ENCODE data around the gene CDH12. TPM values are rescaled to one million over a fixed set of nuclear protein-coding genes. Genes with fewer than 3 reads are reported as not detected.

Gene CDH12
- total and polyA plus RNA-seq, 10 donors: 0.32 TPM; not detected in 9

DNA sequence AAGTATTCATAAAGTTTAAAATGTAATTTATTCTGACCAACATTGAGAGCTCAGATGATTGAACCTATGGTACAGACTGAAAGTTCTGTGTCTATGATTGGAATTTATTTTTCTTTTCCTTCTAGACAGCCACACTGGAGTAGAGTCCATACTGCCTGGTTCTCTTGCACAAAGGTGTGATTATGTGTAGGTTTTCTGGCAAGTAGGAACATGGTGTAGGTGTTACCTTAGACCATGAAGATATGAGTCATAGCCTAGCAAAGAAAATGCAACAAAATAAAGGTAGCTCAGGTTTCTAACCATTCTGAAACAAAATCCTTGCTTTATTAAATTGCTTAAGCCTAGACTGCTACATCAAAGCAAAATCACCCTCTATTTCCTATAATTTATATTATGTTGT is 143.4 kb downstream of the CDH12 start:
- no peaks in the 10 kb centered on the region for H3K9me3 ChIP-seq
- H3K36me3 ChIP-seq: no peaks in the 10 kb centered on the region
- no peak overlapping the region for H3K27ac ChIP-seq
- H3K4me1 ChIP-seq: no peaks in the 10 kb centered on the region
- DNase-seq: no peak
- TF ChIP-seq, protein P1, sequence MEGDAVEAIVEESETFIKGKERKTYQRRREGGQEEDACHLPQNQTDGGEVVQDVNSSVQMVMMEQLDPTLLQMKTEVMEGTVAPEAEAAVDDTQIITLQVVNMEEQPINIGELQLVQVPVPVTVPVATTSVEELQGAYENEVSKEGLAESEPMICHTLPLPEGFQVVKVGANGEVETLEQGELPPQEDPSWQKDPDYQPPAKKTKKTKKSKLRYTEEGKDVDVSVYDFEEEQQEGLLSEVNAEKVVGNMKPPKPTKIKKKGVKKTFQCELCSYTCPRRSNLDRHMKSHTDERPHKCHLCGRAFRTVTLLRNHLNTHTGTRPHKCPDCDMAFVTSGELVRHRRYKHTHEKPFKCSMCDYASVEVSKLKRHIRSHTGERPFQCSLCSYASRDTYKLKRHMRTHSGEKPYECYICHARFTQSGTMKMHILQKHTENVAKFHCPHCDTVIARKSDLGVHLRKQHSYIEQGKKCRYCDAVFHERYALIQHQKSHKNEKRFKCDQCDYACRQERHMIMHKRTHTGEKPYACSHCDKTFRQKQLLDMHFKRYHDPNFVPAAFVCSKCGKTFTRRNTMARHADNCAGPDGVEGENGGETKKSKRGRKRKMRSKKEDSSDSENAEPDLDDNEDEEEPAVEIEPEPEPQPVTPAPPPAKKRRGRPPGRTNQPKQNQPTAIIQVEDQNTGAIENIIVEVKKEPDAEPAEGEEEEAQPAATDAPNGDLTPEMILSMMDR (IDR thresholded peaks at IDR 0.05 in 8 of 11, conservative IDR thresholded peaks at IDR 0.05 in 3 of 11): no peak
- TF ChIP-seq POLR2A (IDR thresholded peaks at IDR 0.05): no peak
- no peak for TF ChIP-seq POLR2AphosphoS5 (IDR thresholded peaks at IDR 0.05)
- no peaks in the 10 kb centered on the region for H3K27me3 ChIP-seq (replicated peaks in 1 of 7)
- intact Hi-C loops (cut with DNase I; ENCODE audit: low total_unique reads): no loop called here
- no peak overlapping the region for H3K4me3 ChIP-seq

DNA sequence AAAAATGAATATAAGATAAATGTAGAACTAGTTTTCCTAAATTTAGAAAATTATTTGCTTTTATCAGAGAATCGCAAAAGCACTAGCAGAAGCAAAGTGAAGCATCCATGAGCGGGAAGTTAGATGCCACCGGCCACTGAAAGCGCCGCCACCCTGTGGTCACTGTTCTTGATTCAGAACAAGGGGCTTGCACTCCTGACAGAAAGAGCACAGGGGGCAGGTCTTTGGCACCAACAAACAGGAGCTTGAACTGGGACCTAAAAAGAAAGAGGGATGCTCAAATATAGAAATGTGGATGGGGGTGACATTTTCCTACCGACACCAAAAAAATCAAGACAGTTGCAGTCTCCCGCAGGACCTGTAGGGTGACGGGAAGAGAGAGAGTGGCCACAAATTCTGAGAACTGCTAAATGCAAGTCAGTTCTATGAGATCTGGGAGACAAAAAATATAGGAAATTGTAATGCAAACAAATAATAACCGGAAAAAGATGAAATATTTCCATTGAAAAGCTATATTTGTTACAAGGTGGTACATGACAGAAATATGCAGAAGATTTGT is 144.3 kb downstream of the CDH12 start:
- DNase-seq: no peak

DNA sequence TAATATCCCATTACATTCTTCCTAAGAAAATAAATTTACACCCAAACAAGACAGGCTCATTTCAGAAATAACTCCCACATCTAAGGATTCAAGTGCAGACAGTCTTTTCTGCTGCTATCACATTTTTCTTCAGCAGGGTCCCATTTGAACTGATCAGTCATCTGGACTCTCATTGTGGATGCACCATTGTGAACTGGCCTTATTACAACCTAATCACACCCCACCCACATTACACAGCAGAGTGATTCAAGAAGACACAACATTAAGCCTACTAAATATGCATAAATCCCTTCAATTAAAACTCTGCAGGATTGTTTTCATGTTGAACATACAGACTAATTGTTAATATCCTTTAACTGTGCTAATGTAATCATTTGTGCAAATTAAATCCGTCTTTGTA is 146.2 kb downstream of the CDH12 start:
- no peaks in the 10 kb centered on the region for H3K27me3 ChIP-seq (replicated peaks in 1 of 7)
- H3K9me3 ChIP-seq: no peaks in the 10 kb centered on the region
- no peak overlapping the region for H3K27ac ChIP-seq
- 75 to 86% (median 81%) methylated on average over 1 of the region's 1 CpG for WGBS, 5 donors
- DNase-seq: no peak
- TF ChIP-seq POLR2A (IDR thresholded peaks at IDR 0.05) (no peak), POLR2AphosphoS5 (IDR thresholded peaks at IDR 0.05) (no peak)
- TF ChIP-seq, protein P1 (IDR thresholded peaks at IDR 0.05 in 8 of 11, conservative IDR thresholded peaks at IDR 0.05 in 3 of 11): no peak
- H3K36me3 ChIP-seq: no peaks in the 10 kb centered on the region
- intact Hi-C loops (cut with DNase I; ENCODE audit: low total_unique reads): no loop called here
- no peaks in the 10 kb centered on the region for H3K4me1 ChIP-seq
- H3K4me3 ChIP-seq: no peak overlapping the region

More for the DNA sequence above, 144.3 kb downstream of the CDH12 start:
- TF ChIP-seq POLR2AphosphoS5 (IDR thresholded peaks at IDR 0.05): no peak
- TF ChIP-seq, protein P1 (IDR thresholded peaks at IDR 0.05 in 8 of 11, conservative IDR thresholded peaks at IDR 0.05 in 3 of 11): no peak
- no peak for TF ChIP-seq POLR2A (IDR thresholded peaks at IDR 0.05)
- 79 to 87% (median 84%) methylated on average over 9 of the region's 9 CpGs for WGBS, 5 donors
- intact Hi-C loops (cut with DNase I; ENCODE audit: low total_unique reads): no loop called here
- Histone ChIP-seq H3K4me1 (no peaks in the 10 kb centered on the region), H3K27me3 (replicated peaks in 1 of 7) (no peaks in the 10 kb centered on the region), H3K36me3 (no peaks in the 10 kb centered on the region), H3K9me3 (no peaks in the 10 kb centered on the region), H3K4me3 (no peak overlapping the region), H3K27ac (no peak overlapping the region)

DNA sequence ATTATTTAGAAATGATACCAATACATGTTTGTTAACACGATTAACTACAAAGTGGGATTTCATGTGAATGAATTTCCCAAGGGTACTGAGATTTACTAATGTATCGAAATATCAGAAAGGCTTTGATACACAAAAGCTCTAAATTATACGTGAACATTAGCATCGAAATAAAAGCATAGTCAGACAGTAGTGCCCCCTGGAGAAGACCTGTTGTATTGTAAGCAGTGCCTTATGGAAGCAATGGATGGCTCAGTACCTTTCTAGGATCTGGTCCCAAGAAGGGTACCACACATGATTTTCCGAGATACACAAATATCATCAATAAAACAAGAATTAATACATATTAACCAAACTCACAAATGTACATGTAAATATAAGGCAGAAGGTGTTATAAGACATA is 153.8 kb downstream of the CDH12 start:
- Histone ChIP-seq H3K27me3 (replicated peaks in 1 of 7) (no peaks in the 10 kb centered on the region), H3K9me3 (no peaks in the 10 kb centered on the region), H3K36me3 (no peaks in the 10 kb centered on the region), H3K4me1 (no peaks in the 10 kb centered on the region), H3K4me3 (no peak overlapping the region), H3K27ac (no peak overlapping the region)
- intact Hi-C loops (cut with DNase I; ENCODE audit: low total_unique reads): no loop called here
- TF ChIP-seq POLR2AphosphoS5 (IDR thresholded peaks at IDR 0.05) (no peak), POLR2A (IDR thresholded peaks at IDR 0.05) (no peak)
- TF ChIP-seq, protein P1 (IDR thresholded peaks at IDR 0.05 in 8 of 11, conservative IDR thresholded peaks at IDR 0.05 in 3 of 11): no peak
- no peak for DNase-seq
- 69 to 89% (median 84%) methylated on average over 5 of the region's 5 CpGs for WGBS, 5 donors
